ENCODE measurements around the gene NT5C2. TPM values are rescaled to one million over a fixed set of nuclear protein-coding genes. Genes with fewer than 3 reads are reported as not detected.
A peak's percentile ranks its signal among the peaks of the same experiment; 100 is the strongest.

The NT5C2 gene
- total and polyA plus RNA-seq, 10 donors: 21.7 to 115 (median 89.6) TPM

DNA sequence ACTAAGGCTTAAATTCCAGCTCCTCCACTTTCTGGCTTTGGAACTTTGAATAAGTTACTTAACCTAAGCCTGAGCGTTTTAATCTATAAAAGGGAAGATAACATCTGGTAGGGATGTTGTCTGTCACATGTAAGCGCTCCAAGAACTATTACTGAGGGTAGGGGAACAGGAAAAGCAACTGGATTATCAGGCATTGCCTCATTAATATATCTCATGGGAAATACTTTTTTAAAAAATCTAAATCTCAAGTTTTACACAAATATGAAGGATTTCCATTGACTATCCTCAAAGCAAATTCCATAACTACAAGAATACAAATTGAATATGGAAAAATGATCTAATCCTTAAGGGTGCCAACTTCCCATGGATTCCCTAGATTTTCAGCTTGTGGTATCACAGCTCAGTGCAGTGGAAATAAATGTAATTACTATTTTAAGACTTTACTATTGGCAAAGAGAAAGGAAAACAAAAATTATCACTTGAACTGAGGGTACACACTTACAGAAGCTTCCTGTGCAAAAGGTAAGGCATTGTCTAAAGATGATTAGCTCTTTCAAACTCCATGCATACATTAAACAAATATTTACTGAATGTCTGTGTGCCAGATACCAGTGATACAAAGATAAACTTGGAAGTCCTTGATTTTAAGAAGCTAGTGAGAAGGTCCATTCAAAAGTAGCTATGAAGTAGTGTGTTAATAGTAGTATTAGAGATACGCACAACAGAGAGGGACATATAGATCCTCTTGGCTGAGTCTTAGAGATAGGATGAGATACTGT is 38.4 kb downstream of the NT5C2 start:
- 49 to 71% (median 58%) methylated on average over 3 of the region's 3 CpGs for WGBS, 5 donors
- intact Hi-C loops (cut with DNase I; ENCODE audit: low total_unique reads): no loop called here
- Histone ChIP-seq H3K9me3 (no peaks in the 10 kb centered on the region), H3K27ac (peak overlapping the region in 6 of 8 donors; percentile 71 to 85 (median 80)), H3K4me1 (peaks cover 0 to 40% (median 22%) of the 10 kb centered on the region in 6 donors), H3K36me3 (peaks cover 0 to 58% (median 6%) of the 10 kb centered on the region in 6 donors), H3K27me3 (replicated peaks in 1 of 7) (no peaks in the 10 kb centered on the region), H3K4me3 (no peak overlapping the region)
- TF ChIP-seq, protein P1, sequence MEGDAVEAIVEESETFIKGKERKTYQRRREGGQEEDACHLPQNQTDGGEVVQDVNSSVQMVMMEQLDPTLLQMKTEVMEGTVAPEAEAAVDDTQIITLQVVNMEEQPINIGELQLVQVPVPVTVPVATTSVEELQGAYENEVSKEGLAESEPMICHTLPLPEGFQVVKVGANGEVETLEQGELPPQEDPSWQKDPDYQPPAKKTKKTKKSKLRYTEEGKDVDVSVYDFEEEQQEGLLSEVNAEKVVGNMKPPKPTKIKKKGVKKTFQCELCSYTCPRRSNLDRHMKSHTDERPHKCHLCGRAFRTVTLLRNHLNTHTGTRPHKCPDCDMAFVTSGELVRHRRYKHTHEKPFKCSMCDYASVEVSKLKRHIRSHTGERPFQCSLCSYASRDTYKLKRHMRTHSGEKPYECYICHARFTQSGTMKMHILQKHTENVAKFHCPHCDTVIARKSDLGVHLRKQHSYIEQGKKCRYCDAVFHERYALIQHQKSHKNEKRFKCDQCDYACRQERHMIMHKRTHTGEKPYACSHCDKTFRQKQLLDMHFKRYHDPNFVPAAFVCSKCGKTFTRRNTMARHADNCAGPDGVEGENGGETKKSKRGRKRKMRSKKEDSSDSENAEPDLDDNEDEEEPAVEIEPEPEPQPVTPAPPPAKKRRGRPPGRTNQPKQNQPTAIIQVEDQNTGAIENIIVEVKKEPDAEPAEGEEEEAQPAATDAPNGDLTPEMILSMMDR (IDR thresholded peaks at IDR 0.05 in 8 of 11, conservative IDR thresholded peaks at IDR 0.05 in 3 of 11): no peak
- TF ChIP-seq POLR2A (IDR thresholded peaks at IDR 0.05) (no peak), POLR2AphosphoS5 (IDR thresholded peaks at IDR 0.05) (no peak)
- DNase-seq: no peak

GRCh38 chr10:103153302-103154197 is 39.5 kb downstream of the NT5C2 start:
- Histone ChIP-seq H3K27ac (peak overlapping the region; percentile 11 to 85 (median 76)), H3K9me3 (no peaks in the 10 kb centered on the region), H3K36me3 (peaks cover 0 to 61% (median 7%) of the 10 kb centered on the region in 6 donors), H3K27me3 (replicated peaks in 1 of 7) (no peaks in the 10 kb centered on the region), H3K4me3 (peak overlapping the region in 2 of 8 donors; percentile 17 to 34), H3K4me1 (peaks cover 0 to 40% (median 22%) of the 10 kb centered on the region in 6 donors)
- TF ChIP-seq POLR2A (IDR thresholded peaks at IDR 0.05) (no peak), POLR2AphosphoS5 (IDR thresholded peaks at IDR 0.05) (no peak)
- TF ChIP-seq, protein P1 (IDR thresholded peaks at IDR 0.05 in 8 of 11, conservative IDR thresholded peaks at IDR 0.05 in 3 of 11): no peak
- DNase-seq: no peak
- WGBS, 5 donors: 32 to 48% (median 35%) methylated on average over 8 of the region's 8 CpGs
- intact Hi-C loops (cut with DNase I; ENCODE audit: low total_unique reads): no loop called here

- no peaks in the 10 kb centered on the region for H3K9me3 ChIP-seq
- DNase-seq: no peak
- WGBS, 5 donors: 95 to 98% (median 96%) methylated on average over 2 of the region's 2 CpGs
- peaks cover 0 to 55% (median 2%) of the 10 kb centered on the region in 6 donors for H3K36me3 ChIP-seq
- TF ChIP-seq POLR2A (IDR thresholded peaks at IDR 0.05) (no peak), POLR2AphosphoS5 (IDR thresholded peaks at IDR 0.05) (no peak)
- TF ChIP-seq, protein P1 (IDR thresholded peaks at IDR 0.05 in 8 of 11, conservative IDR thresholded peaks at IDR 0.05 in 3 of 11): no peak
- H3K27ac ChIP-seq: no peak overlapping the region
- intact Hi-C loops (cut with DNase I; ENCODE audit: low total_unique reads): no loop called here
- no peaks in the 10 kb centered on the region for H3K27me3 ChIP-seq (replicated peaks in 1 of 7)
- no peak overlapping the region for H3K4me3 ChIP-seq
- H3K4me1 ChIP-seq: peaks cover 0 to 40% (median 17%) of the 10 kb centered on the region in 6 donors
Observed at GRCh38 chr10:103149991-103150622, 43.0 kb downstream of the NT5C2 start.
